CD4-positive, alpha-beta T cell treated with Interleukin-4 for 1 hour (primary cell): ENCODE results near the gene COL5A1.

Experiments used
- DNase-seq, 2 donors: peaks; one replicate each; pipeline ENCODE4 v3.0.0-alpha.2; 2020 to 2022

Gene COL5A1

DNA sequence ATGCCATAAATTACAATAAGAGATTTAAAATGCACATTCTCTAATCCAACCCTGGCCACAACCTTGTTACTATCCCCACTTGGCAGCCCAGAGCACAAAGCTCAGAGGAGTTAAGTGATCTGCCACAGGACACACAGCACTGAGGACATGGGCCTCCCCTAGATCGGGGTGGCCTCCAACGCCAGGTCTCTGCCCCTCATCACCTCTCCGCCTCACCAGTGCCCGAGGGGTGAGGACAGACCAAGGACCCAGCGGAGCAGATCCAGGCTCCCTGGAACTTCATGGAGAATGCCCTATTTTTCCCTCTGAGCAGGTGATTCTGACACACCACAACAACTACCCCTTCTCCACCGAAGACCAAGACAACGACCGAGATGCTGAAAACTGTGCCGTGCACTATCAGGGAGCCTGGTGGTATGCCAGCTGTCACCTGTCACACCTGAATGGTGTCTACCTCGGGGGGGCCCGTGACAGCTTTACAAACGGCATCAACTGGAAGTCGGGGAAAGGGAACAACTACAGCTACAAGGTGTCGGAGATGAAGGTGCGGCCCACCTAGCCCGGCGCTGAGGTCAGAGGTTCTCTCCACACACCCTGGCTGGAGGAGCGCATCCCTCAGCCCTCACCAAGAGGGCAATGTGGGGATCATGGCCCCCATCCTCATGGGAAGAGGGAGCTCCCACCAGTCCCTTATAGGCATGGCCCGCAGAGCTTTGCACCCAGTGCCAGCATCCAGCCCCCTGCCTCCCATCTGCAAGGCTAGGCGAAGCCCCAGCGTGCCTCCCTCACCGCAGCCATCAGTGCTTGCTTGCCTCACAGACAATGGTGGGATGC, 226.5 kb downstream of the COL5A1 start:
- no peak for DNase-seq

DNA sequence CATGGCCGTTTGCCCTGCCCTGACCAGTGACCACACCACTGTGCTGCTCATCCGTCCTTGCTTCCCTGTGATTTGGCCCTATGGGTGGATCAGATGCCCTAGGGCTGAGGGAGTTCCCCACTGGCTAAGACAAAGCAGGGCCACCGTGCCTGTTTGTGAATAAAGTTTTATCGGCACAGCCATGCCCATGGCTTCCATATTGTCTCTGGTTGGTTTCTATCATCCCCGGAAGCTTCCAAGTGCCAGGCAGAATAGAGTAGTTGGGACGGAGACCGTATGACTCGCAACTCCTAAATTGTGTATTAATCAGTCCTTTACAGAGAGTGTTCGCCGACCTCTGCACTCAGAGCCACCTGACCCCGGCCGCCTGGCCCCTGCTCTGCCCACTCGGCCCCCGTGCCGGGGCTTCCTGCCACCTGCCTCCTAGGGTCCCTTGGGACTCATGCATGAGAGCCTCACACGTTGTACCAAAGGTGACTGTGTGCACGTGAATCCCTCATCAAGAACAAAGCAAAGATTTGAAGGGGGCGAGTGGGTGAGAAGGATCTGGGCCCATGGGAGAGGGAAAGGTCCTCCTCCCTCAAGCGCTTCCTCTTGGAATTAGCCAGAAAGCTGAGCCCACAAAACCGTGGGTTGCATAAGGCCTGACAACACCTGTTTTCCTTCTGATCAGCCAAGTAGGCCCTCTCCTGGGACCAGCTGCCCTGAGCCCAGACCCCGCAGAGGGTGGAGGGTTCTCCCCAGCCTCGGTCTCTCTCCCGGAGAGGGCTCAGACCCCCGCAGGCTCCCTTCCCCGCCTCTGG, 227.3 kb downstream of the COL5A1 start:
- no peak for DNase-seq

GRCh38 chr9:134869554-134870300, 228.1 kb downstream of the COL5A1 start:
- DNase-seq = no peak

DNA sequence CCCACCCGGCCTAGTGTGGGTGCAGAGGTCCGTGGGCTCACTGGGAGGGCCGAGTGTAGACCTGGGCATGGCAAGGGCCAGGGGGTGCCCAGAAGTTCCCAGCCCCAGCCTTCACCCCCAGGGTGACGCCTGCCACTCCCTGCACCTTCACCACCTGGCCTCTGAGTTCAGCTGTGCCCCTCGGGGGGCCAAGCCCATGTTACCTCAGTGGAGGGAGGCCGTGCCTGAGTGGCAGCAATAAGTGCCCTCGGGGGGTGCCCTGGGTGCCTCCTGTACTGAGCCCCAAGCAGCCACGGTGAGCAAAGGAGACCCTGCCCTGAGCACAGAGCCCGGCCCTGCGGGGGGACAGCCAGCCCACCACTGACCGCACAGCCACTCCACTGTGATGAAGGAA, 228.7 kb downstream of the COL5A1 start:
- DNase-seq = no peak

GRCh38 chr9:134870746-134871662, 229.4 kb downstream of the COL5A1 start:
- no peak for DNase-seq

DNA sequence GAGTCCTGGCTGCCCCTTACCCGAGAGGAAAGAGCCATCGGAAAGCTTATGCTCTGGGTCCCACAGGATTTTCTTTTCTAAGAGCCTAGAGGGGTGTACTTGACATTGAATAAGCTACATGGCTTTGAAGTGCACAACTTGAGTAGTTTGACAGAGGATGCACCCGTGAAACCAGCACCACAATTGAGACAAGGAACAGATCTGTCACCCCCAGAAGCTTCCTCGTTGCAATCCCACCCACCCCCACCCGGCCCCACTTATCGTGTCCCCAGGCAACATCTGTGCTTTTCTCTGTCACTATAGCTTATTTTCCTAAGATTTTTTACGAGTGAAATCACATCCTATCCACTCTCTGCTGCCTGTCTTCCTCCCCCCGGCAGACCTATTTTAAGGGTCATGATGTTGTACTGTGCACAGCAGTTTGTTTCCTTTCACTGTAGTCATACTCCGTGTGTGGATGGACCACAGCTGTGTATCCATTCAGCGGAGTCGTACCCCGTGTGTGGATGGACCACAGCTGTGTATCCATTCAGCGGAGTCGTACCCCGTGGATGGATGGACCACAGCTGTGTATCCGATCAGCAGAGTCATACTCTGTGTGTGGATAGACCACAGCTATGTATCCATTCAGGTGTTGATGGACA, 230.2 kb downstream of the COL5A1 start:
- no peak for DNase-seq

DNA sequence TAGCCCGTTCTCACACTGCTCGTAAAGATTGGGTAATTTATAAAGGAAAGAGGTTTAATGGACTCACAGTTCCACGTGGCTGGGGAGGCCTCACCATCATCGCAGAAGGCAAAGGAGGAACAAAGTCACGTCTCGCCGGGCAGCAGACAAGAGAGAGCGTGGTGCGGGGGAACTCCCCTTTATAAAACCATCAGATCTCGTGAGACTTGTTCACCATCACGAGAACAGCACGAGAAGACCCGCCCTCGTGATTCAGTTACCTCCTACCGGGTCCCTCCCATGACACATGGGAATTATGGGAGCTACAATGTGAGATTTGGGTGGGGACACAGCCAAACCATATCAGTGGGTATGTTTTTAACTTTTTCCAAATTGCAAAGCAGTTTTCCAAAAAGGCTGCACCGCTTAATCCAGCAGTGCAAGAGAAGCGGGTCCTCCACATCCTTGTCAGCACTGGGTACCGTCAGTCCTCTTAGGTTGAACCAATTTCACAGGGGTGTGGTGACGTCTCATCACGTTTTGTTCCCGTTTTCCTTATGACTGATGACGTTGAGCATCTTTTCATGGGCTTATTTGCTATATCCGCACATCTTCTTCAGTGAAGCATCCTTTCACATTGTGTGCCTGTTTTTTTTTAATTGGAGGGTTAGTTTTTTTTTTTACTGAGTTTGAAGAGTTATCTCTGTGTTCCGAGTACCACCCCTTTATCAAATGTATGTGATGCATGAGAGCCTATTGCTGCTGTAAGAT, 231.1 kb downstream of the COL5A1 start:
- DNase-seq = no peak

DNA sequence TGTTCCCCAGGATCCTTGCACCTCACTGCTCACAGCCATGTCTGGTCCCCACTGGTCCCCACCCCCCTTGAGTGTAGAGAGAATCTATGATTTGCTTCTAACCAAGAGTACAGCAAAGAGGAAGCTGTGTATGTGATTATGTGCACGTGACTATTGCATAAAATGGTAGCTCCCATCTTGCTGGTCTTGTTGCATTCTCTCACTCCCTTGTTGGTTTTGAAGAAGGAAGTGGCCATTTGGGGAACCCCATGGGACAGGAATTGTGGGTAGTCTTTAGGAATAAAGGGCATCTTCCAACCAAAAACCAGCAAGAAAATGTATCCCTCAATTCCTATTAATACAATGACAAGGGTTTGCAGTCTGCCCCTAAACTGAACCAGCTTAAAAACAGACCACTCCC, 233.8 kb downstream of the COL5A1 start:
- no peak for DNase-seq

DNA sequence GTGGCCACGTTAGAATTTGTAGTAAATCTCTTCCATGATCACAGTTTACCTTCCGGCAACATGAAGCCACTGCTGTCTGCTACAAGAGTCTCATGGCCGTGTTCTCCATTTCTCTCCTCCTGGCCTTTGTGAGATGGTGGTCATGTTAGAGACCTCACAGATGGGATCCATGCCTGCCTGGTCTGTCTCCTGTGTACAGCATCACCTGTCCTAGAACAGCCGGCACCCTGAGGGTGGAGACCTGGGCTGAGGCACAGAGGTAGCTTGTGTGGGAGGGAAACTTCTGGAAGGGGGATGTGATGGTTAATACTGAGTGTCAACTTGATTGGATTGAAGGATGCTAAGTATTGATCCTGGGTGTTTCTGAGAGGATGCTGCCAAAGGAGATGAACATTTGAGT, 235.9 kb downstream of the COL5A1 start:
- DNase-seq = no peak

GRCh38 chr9:134879664-134880483, 238.3 kb downstream of the COL5A1 start:
- no peak for DNase-seq

DNA sequence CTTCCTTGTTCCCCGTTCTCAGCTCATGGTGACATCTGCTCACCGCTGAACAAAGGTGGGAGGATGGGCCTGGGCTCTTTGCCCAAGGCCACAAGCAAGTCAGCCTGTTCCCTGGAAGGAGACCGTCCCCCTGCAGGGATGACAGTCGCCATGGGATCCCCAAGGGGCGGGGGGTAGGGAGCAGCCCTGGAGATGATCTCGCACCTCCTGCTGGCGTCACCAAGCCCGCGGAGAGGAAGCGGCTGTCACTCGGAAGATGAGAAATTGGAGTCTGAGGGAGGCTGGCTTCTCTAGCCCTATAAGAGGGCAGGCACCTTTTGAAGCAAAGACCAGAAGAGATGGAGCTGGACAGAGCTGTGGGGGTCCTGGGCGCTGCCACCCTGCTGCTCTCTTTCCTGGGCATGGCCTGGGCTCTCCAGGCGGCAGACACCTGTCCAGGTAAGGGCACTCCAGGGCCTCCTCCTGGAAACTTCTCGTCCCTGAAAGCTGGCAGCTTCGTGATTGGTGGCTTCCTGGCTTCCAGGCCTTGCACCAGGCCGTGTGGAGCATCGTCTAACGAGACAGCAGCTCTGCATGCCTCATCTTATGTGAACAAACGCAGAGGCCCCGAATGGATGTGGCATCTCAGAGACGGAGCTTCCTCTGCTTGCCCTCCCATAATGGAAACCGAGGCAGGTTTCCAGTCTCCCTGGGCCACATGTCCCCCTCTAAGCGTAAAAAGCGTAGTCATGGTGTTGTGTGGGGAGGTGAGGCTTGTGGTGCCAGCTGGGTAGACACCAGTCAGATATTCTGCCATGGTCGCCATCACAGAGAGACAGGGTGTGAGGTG, 239.1 kb downstream of the COL5A1 start, which contains the start of gene FCN2:
Gene FCN2, plus strand, starts transcription at position 327 of the 829 bp plus-strand sequence. Its CDS starts 12 bp downstream, at position 339.
- no peak for DNase-seq

GRCh38 chr9:134881313-134881670, 239.7 kb downstream of the COL5A1 start:
- no peak for DNase-seq

DNA sequence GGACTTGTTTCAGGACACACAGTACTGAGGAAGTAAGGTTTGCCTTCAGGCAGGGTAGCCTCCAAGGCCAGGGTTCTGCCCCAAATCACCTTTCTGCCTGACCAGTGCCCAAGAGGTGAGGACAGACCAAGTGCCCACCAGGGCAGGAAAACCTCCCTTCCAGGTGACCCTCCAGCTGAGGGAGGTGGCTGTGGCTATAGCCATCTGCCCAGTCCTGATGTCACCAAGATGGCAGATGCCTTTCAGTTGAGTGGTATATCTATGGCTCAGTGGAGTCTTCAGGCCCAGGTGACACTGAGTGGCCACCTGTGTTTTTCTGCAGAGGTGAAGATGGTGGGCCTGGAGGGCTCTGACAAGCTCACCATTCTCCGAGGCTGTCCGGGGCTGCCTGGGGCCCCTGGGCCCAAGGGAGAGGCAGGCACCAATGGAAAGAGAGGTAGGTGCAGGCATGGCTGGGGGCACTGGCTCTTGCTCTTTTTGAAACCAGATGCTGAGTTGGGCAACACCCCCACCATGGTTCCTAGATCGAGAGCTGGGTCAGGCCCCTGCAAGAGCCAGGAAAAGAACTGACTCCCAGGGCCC, 240.7 kb downstream of the COL5A1 start:
- no peak for DNase-seq

DNA sequence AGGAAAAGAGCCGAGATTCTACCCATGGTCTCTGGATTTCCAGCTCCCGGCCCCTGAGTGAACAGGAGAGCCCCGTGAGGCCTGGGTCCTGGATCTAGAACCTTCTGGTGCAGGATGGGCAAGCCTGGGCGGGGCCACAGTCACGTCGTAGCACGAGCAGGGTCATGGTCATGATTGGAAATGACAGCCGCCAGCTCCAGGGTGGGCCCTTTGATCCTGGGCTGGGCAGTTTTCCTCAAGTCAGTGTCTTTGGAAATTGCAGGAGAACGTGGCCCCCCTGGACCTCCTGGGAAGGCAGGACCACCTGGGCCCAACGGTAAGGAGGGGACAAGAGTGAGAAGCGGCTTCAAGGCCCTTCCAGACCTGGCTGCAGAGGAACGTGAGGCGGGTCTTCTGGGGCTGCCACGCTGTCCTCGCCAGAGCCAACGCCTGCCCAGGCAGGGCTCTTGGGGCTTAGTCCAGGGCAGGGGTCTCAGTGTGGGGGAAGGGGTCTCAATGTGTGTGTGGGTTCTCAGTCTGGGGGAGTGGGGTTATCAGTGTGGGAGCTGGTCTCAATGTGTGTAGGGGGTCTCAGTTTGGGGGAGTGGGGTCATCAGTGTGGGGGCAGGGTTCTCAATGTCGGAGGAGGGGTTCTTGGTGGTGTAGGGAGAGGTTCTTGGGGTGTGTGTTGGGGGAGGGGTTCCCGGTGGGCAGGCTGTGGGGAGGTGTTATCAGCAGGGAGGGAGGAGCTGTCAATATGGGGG, 241.6 kb downstream of the COL5A1 start:
- DNase-seq = no peak

DNA sequence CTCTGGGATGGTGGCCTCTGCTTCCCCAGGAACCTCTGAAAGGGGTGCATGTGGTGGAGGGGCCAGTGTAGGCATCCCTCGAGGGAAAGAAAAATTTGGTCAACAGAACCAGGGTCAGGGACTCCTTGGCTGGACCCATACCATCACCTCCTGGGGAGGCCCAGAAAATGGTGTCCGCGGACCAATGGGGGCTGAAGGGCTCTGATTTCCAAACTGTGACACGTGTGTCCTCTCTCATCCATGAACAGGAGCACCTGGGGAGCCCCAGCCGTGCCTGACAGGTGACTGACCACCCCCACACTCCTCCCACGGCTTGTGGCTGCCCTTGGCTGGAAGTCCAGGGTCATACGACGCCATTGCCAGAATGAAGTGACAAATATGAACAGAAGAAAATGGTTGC, 242.9 kb downstream of the COL5A1 start:
- DNase-seq = no peak

- DNase-seq = no peak
Measured at GRCh38 chr9:134885001-134885678, 243.5 kb downstream of the COL5A1 start.

DNA sequence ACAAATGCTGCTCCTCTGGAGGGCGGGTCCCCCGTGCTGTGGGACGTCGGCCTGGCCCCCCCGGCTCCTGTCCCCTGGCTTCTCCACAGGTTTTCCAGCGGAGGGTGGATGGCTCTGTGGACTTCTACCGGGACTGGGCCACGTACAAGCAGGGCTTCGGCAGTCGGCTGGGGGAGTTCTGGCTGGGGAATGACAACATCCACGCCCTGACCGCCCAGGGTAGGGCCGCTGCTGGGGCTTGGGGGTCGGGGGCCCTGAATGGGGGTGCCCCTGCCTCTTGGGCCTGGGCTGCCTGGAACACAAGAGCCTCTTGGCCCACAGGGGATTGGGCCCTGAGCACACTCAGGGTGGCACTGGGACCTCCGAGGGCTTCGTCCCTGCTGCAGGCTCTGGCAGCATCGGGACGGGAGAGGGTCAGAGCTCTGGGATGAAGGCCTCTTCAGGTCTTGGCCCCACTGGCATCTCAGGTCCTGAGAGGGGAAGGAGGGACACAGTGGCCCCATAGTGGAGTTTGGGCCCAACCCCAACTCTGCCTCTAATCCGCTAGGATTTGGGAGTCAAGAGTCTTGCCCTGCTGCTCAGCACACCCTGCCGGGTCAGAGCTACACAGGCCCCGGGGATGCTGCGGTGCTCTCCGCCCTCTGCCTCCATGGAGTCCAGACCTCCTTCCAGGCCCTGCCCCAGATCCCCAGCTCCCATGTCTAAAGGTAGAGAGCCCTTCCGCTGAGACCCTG, 244.2 kb downstream of the COL5A1 start:
- DNase-seq = no peak
